HG02973 (cell line): ENCODE results near the gene NIM1K.
"Not testable (repeated sequence)": the region's sequence is repeated elsewhere in the genome, so short reads cannot be mapped to it uniquely, and the experiment has no call there.

Source experiments
- ATAC-seq: cut with Tn5 transposase; IDR thresholded peaks from one replicate; pipeline ENCODE4 v1.9.1; 2021; ENCODE audit warnings: moderate library complexity; ENCODE audit not compliant: unreplicated experiment

Gene NIM1K

GRCh38 chr5:43275391-43275790 is 83.4 kb downstream of the NIM1K start:
- no peak for ATAC-seq

- no peak for ATAC-seq
These were observed 87.7 kb downstream of the NIM1K start for GRCh38 chr5:43279548-43280274.

- no peak for ATAC-seq
These were observed 90.0 kb downstream of the NIM1K start for GRCh38 chr5:43281840-43282658.

GRCh38 chr5:43286623-43287022 is 94.6 kb downstream of the NIM1K start:
- no peak for ATAC-seq

- ATAC-seq = no peak
These were observed 95.5 kb downstream of the NIM1K start for GRCh38 chr5:43287493-43287892.

GRCh38 chr5:43288269-43288831 is 96.3 kb downstream of the NIM1K start:
- no peak for ATAC-seq

- ATAC-seq = no peak
These were observed 98.7 kb downstream of the NIM1K start for GRCh38 chr5:43290726-43291125.

GRCh38 chr5:43294226-43294625 is 102.2 kb downstream of the NIM1K start:
- no peak for ATAC-seq

- ATAC-seq = no peak
These were observed 103.2 kb downstream of the NIM1K start for GRCh38 chr5:43295202-43295601.

- ATAC-seq = no peak
These were observed 104.8 kb downstream of the NIM1K start for GRCh38 chr5:43296835-43297234.

GRCh38 chr5:43298443-43298842 is 106.4 kb downstream of the NIM1K start:
- ATAC-seq = no peak

- ATAC-seq = no peak
These were observed 108.1 kb downstream of the NIM1K start for GRCh38 chr5:43300112-43300511.

GRCh38 chr5:43301653-43302091 is 109.6 kb downstream of the NIM1K start:
- no peak for ATAC-seq

GRCh38 chr5:43302481-43302880 is 110.5 kb downstream of the NIM1K start:
- ATAC-seq = no peak

GRCh38 chr5:43303242-43303641 is 111.2 kb downstream of the NIM1K start:
- no peak for ATAC-seq

GRCh38 chr5:43304525-43304924 is 112.5 kb downstream of the NIM1K start:
- peak; percentile 54 for ATAC-seq

- ATAC-seq = peak; percentile 49
These were observed 114.0 kb downstream of the NIM1K start for GRCh38 chr5:43305948-43306565.

GRCh38 chr5:43306954-43307353 is 114.9 kb downstream of the NIM1K start:
- ATAC-seq = not testable (repeated sequence)

GRCh38 chr5:43309122-43309521 is 117.1 kb downstream of the NIM1K start:
- ATAC-seq = no peak

GRCh38 chr5:43309637-43310036 is 117.6 kb downstream of the NIM1K start:
- ATAC-seq = no peak

GRCh38 chr5:43312076-43312661 is 120.1 kb downstream of the NIM1K start:
- ATAC-seq = no peak
